PC-9 (cell line): ENCODE results near the gene SPSB2.

Experiments used
- EZH2 ChIP-seq: fragments of 200-600 bp; sonication (generic); IDR thresholded peaks from 2 replicates; pipeline ENCODE4 v1.8.0; 2017; ENCODE audit warnings: antibody characterized with exemption, low read depth
- TF ChIP-seq, protein P1 (sequence below): fragments of 200-600 bp; sonication (generic); conservative IDR thresholded peaks from 2 replicates; pipeline ENCODE4 v1.6.1; 2017; ENCODE audit warnings: mixed run types, antibody characterized with exemption, mild to moderate bottlenecking, moderate library complexity

DNA sequence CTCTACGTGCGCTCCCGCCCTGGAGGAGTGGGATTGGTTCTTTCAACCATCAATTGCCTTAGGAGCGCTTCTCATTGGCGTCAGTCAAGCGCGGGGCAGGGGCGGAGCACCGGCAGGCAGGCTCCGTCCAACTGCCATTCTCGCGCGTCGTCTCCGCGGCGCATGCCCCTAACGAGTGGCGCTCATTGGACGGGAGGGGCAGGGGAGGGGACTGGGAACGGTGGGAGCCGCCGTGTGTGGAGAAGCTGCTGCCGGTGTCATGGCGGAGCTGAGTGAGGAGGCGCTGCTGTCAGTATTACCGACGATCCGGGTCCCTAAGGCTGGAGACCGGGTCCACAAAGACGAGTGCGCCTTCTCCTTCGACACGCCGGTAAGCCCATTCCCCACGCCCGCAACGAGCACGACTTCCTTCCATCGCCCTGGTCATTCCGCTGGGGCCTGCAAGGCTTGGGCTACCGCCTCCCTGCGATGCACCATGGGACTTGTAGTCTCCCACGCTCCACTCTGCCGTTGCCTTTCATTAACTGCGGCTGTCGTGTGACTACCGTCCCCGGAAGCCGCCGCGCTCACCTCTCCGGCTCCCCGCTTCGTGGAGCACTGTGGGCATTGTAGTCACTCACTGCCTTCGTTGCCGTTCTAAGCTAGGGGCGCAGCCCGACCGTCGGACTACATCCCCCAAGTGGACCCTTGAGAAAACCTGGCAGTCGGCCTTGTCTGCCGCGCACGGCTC lies 21.0 kb downstream of the SPSB2 start, which contains the start of gene USP5:
- TF ChIP-seq, protein P1, sequence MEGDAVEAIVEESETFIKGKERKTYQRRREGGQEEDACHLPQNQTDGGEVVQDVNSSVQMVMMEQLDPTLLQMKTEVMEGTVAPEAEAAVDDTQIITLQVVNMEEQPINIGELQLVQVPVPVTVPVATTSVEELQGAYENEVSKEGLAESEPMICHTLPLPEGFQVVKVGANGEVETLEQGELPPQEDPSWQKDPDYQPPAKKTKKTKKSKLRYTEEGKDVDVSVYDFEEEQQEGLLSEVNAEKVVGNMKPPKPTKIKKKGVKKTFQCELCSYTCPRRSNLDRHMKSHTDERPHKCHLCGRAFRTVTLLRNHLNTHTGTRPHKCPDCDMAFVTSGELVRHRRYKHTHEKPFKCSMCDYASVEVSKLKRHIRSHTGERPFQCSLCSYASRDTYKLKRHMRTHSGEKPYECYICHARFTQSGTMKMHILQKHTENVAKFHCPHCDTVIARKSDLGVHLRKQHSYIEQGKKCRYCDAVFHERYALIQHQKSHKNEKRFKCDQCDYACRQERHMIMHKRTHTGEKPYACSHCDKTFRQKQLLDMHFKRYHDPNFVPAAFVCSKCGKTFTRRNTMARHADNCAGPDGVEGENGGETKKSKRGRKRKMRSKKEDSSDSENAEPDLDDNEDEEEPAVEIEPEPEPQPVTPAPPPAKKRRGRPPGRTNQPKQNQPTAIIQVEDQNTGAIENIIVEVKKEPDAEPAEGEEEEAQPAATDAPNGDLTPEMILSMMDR: no peak
- TF ChIP-seq EZH2: no peak
